Measurements from ENCODE around the gene RARRES2. TPM values are rescaled to one million over a fixed set of nuclear protein-coding genes. Genes with fewer than 3 reads are reported as not detected.

Gene RARRES2
- total and polyA plus RNA-seq, 2 of the 13 experiments (the other 11 are each of a cell fraction or from before 2014, with no cell fraction given), result 134 to 172 TPM

- TF ChIP-seq ZBTB7B (CRISPR knock-in tag; IDR thresholded peaks at IDR 0.05) (peak; percentile 73; the same call in 1 of the 2 replicates), KAT2B (IDR thresholded peaks at IDR 0.05; ENCODE audit: borderline replicate concordance, low read depth, low read length) (no peak), HMGXB4 (CRISPR knock-in tag; IDR thresholded peaks at IDR 0.05; ENCODE audit: borderline replicate concordance in 1 of 2, low read depth in 1 of 2) (peak; percentile 46 to 48; a peak in 2 of 4 replicates), SKI (IDR thresholded peaks at IDR 0.05; ENCODE audit: partially characterized antibody) (no peak), ZNF737 (CRISPR knock-in tag; IDR thresholded peaks at IDR 0.05; ENCODE audit: borderline replicate concordance) (0 out of 2 replicates have a peak, but pooled peaks have one; percentile 31), TOE1 (CRISPR knock-in tag; IDR thresholded peaks at IDR 0.05) (no peak), ZNF264 (CRISPR knock-in tag; IDR thresholded peaks at IDR 0.05) (peak; percentile 44; the same call in 1 of the 2 replicates), PAF1 (CRISPR knock-in tag; IDR thresholded peaks at IDR 0.05) (no peak), MED8 (CRISPR knock-in tag; IDR thresholded peaks at IDR 0.05; ENCODE audit: insufficient replicate concordance) (peak; percentile 4), GTF2F1 (IDR thresholded peaks at IDR 0.05; ENCODE audit: low read length) (no peak), EZH2 (conservative IDR thresholded peaks at IDR 0.05; ENCODE audit: low read depth, low read length) (no peak), ZFYVE20 (CRISPR knock-in tag; IDR thresholded peaks at IDR 0.05; ENCODE audit: borderline replicate concordance, low read depth) (no peak; the same call in 1 of the 2 replicates), SMAD3 (CRISPR knock-in tag; IDR thresholded peaks at IDR 0.05) (0 out of 2 replicates have a peak, but pooled peaks have one; percentile 27), ASH2L (IDR thresholded peaks at IDR 0.05; ENCODE audit: insufficient read length, low read depth, low read length) (peak; percentile 86), ZNF574 (CRISPR knock-in tag; IDR thresholded peaks at IDR 0.05) (peak; percentile 85), ETV5 (CRISPR knock-in tag; IDR thresholded peaks at IDR 0.05; ENCODE audit: borderline replicate concordance) (peak; percentile 21; the same call in 1 of the 2 replicates), SSRP1 (CRISPR knock-in tag; IDR thresholded peaks at IDR 0.05) (no peak; the same call in 1 of the 2 replicates), ZNF598 (CRISPR knock-in tag; IDR thresholded peaks at IDR 0.05; ENCODE audit: borderline replicate concordance) (peak; percentile 70; the same call in 1 of the 2 replicates), MEIS2 (CRISPR knock-in tag; IDR thresholded peaks at IDR 0.05) (peak; percentile 74; the same call in 1 of the 2 replicates), KLF15 (CRISPR knock-in tag; IDR thresholded peaks at IDR 0.05; ENCODE audit: borderline replicate concordance) (no peak), CBFB (CRISPR knock-in tag; IDR thresholded peaks at IDR 0.05) (peak; percentile 51), ZNF615 (CRISPR knock-in tag; IDR thresholded peaks at IDR 0.05; ENCODE audit: borderline replicate concordance) (no peak), SMC3 (IDR thresholded peaks at IDR 0.05; ENCODE audit: low read length) (no peak), ZNF772 (CRISPR knock-in tag; IDR thresholded peaks at IDR 0.05) (peak; percentile 91), EED (CRISPR knock-in tag; IDR thresholded peaks at IDR 0.05) (no peak; the same call in 1 of the 2 replicates), RBM22 (optimal IDR thresholded peaks at IDR 0.05; ENCODE audit: low read length) (no peak), ZMAT3 (CRISPR knock-in tag; conservative IDR thresholded peaks at IDR 0.05) (peak; percentile 59)
Observed at GRCh38 chr7:150368096-150368883, 26.9 kb upstream of the RARRES2 start, which contains the start of gene REPIN1 (continued).

Data from HepG2 (cell line).